Measurements from ENCODE around the gene TGM3.

Gene TGM3

DNA sequence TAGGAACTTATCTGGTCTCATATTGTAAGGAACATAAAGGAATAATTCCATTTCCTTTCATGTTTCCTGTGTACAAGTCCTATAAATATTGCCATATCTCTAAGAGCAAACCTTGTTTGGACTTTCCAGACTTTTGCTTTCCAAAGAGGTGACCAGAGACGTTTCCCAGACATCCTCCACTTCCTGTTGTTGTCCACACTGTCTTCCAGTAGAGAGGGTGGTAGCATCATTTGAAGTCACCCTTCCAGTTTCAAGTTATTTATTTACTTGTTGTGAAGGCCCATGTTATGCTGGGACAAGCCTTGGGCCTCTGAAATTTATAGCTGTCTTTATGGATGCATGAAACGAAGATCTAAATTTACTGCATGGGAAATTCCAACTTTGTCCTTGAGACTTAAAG lies 10.6 kb upstream of the TGM3 start:
- DNase-seq: no peak

DNA sequence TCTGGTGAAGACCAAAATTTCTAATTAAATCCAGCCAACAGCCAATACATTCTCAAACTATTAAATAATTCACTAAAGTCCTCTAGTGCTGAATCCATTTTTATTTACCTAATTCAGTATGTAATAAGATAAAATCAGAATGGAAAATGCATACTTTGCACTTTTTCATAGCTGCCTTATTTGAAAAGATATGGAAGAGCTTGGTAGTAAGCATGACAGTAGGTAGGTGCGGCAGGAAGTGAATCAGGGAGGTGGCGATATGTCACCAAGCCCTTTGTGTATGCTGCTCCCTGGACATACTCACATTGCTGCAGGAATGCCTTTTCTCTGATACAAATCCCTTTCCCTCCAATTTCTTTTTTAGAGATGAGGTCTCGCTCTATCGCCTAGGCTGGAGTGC lies 10.2 kb upstream of the TGM3 start:
- DNase-seq: no peak

DNA sequence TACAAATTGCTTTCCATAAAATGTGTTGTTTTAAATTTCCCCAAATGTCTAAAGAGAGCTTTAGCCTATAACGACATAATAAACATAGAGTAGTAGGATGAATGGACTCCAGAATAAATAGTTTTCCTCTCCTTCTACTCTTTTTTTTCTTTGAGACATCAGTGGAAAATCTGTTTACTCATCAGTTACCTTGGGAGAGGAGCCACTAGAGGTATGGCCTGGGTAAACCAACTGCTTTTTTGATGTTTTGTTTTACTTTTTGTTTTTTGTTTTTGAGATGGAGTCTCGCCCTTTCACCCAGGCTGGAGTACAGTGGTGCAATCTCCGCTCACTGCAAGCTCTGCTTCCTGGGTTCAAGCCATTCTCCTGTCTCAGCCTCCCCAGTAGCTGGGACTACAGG lies 8.3 kb upstream of the TGM3 start:
- no peak for DNase-seq

- no peak for DNase-seq
Observed at GRCh38 chr20:2289475-2289874, 6.3 kb upstream of the TGM3 start.

DNA sequence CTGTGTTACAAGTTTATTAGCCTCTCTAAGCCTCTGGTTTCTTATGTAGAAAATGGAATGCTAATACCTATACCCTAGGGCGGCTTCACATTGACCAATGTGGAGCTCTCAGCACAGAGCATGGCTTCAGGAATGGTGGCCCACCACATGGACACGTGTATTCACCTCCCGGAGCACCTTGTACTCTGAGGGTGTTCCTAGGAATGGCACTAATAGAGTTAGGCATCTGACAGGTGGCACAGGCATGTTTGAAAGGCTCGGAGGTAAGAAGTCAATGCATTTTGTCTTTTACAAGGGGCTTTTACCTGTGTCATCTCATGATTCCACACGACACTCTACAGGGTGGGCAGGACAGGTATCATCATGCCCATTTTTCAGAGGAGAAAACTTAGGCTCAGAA lies 5.3 kb upstream of the TGM3 start:
- DNase-seq: no peak

DNA sequence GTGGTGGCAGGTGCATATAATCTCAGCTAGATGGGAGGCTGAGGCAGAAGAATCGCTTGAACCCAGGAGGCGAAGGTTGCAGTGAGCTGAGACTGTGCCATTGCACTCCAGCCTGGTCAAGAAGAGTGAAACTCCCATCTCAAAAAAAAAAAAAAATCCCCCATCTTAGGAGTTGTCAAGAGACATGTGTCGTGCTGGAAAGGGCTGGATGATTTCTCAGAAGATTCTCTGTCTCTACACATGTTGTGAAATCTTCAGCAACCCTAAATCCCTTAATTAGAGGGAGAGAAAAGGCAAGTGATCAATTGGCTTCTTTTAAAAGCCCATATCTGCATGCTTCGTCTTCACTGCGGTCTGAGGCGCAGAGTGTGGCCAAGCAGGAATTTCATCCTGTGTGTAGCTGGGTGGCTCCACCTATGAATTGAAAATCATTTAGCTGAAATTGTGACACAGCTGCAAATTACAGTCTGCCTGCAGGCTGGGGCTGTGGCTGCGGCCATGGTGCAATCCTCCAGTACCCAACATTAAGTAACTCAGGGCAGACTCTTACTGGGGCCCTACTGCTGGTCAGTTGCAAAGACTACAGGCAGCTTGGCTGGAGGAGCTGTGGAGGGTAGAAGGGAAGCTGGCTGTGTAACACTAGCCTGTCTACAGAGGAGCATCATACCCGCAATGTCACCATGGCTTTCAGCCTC lies 3.2 kb upstream of the TGM3 start:
- DNase-seq: no peak

DNA sequence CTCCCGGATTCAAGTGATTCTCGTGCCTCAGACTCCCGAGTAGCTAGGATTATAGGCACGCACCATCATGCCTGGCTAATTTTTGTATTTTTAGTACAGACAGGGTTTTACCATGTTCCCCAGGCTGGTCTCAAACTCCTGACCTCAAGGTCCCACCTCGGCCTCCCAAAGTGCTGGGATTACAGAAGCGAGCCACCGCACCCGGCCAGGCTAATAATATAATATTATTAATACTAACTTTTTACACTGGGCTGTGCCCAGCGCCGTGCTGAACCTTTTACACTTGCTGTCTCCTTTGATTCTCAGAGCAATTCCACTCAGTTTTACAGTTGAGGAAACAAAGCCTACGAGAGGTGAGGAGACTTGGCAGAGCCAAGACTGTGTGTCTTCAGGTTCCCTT lies 2.3 kb upstream of the TGM3 start:
- DNase-seq: no peak

GRCh38 chr20:2293971-2294370 lies 1.8 kb upstream of the TGM3 start:
- no peak for DNase-seq

- no peak for DNase-seq
Observed at GRCh38 chr20:2295286-2295685, 515 bp upstream of the TGM3 start.

DNA sequence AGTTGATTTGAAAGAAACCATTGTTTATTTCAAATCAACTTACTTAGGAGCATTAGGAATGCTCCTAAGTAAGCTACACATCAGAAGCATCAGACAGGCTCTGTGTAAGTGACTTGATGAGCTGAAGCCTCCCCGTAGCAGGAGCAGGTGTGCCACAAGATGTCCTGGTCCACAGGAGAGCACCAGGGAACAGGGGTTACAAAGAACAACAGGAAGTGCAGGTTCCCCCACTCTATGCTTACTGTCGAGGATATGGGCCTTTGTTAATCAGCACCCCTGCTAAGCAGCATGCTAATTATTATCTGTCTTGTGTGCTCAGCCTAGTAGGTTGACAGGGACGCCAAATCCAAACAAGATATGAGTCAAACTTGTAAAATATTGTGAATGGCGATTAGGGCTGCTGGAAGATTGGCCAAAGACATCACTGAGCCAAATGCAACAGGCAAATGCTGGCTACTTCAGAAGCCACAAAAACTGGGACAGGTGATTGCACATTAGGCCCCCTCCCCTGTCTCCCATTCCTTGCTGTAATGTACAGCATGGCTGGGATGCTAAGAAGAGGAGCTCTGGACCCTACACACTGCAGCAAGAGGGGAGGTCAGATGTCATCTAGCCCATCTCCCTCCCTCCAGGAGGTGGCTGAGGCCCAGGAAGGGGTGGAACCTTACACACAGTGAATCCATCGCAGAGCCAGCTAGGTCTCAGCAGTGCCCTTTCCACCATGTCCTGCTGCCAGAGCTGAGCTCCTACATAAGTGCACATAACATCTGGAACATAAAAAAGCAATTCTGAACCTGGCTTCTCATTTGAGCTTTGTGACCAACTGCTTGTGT lies 939 bp downstream of the TGM3 start:
- DNase-seq: no peak

DNA sequence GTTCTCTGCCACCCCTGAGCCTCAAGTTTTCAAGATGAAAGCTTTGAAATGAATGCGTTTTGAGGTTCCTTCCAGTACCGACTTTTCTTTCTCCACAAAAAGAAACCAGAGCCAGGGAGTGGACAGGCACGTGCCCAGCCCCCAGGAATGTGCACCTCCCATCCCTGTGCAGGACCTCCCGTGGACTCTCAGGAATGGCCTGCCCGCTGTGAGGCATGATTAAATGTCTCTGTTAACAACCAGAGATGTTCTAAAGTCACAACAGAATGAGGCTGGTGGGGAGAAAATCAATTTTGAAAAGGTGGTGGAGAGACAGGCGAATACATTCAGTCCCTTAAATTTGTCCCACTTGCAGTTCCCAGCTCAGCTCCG lies 1.5 kb downstream of the TGM3 start:
- no peak for DNase-seq

DNA sequence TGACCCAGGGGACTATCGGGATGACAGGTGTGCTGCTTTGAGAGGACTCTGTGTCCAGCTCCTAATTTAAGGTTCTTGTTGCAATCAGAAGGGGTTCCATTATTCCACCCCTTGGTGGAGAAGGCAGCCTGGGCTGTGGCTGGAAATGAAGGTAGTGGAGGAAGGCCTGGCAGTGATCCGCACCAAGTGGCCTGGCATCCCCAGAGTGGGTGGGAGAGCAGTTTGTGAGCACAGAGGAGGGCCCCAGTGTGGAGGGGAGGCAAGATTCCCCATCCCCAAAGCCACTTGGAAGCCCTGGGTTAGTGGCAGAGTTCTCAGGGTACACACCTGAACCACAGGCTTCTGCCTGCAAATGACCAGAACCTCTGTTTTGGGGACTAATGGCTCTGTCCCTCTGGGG lies 2.3 kb downstream of the TGM3 start:
- DNase-seq: no peak

- no peak for DNase-seq
Observed at GRCh38 chr20:2298701-2299100, 2.9 kb downstream of the TGM3 start.

DNA sequence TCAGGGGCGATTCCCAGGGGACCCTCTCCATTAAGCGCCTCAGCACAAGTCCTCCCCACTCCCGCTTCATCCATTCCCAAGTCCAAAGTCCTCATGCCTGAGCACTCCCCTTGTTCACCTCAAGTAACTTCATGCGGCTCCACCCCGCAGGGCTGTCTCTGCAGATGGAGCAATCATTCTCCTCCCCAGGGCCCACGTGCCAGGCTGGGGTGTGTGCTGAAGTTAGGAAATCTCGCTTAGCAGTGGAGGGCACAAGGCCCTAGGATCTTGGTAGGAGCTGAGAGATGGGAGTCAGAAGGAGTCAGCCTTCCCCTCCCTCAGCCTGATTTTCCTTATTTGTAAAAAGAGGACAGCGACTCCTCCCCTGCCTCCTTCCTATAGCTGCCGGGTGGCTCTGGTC lies 3.5 kb downstream of the TGM3 start:
- no peak for DNase-seq

- DNase-seq: no peak
Observed at GRCh38 chr20:2300002-2300401, 4.2 kb downstream of the TGM3 start.

DNA sequence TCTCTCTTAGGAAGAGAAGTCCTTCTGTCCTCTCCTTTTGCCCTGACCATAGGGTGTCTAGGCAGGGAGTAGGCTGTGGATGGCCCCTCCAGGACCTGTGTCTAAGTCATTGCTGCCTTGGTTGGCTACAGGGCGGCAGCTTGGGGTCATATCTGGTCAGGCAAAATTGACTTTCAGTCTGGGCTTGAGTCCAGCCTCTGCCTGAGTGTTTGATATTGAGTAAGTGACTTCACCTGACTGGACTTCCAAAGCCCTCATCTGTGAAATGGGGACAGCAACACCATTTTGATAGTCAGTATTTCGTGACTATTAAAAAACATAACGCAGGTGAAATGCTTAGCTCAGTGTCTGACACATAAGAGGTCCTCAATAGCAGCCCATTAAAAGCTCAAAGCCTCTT lies 4.6 kb downstream of the TGM3 start:
- no peak for DNase-seq

- DNase-seq: no peak
Observed at GRCh38 chr20:2301164-2301622, 5.4 kb downstream of the TGM3 start.

GRCh38 chr20:2302384-2303060 lies 6.7 kb downstream of the TGM3 start:
- DNase-seq: no peak

- no peak for DNase-seq
Observed at GRCh38 chr20:2303673-2304072, 7.9 kb downstream of the TGM3 start.

DNA sequence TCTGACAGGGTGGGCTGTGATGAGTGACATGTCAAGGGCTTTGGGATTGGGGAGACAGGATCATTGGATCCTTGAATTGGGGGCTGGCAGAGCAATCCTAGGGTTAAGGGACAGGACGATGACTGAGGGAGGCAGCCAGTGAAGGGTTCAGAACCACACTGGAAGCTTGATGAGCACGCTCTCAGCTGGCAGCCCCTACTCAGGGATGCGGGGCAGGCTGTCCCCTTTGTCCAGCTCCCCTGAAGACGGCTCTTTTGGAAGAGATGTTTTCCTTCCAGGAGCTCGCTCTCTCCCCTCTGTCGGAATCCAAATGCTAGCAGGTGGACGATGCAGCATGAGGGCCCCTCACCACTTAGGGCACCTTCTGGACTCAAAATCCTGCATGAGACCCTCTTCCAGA lies 8.4 kb downstream of the TGM3 start:
- DNase-seq: no peak

GRCh38 chr20:2305029-2305428 lies 9.2 kb downstream of the TGM3 start:
- no peak for DNase-seq

- DNase-seq: no peak
Observed at GRCh38 chr20:2305479-2305878, 9.7 kb downstream of the TGM3 start.

DNA sequence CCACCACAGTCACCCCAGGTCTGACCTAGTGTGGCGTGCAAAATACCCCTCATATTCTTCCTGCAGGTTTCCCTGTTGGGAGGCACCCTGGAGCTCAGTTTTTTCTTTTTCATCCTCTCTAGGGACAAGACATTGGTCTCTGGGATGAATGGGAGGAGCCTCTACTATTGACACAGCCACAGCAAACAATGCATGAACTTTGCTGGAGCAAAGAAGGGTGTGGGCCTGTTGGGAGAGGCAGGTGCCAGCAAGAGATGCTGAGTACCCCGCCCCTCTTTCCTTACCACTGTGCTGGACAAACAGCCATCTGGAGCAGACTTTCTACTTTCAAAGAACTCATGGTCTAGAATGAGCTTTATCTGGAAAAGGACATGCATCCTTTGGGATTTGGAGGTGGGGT lies 10.1 kb downstream of the TGM3 start:
- DNase-seq: no peak

DNA sequence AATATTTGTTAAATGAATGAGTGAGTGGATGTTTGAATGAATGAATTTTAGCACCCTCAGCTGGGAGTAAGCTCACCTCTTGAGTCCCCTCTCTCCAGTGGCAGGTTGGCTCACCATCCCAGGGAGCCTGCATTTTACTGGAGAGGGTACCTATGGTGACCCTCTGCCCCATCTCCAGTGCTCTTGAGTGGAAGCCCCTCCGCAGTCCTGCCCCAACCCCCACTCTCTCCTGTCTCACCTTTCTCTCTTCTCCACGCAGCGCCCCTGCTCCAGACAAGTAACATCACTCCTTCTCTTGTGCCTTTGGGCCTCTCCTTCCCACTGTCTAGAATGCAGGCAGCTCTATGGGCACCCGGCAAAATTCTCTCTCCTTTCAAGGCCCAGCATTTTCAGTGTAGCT lies 11.3 kb downstream of the TGM3 start:
- no peak for DNase-seq

Data from activated naive CD4-positive, alpha-beta T cell treated with Interleukin-2 at 50 U/mL for 16 hours (primary cell).